Gastrocnemius medialis (tissue), 4 donors: ENCODE results near the gene PLEKHG3.

ENCODE experiments used
- CTCF ChIP-seq, 5 experiments: fragments of 450-650 bp in 3 of 5; fragments of 200-600 bp in 2 of 5; sonication (generic) in 2 of 5; IDR thresholded peaks in 4 of 5; conservative IDR thresholded peaks in 1 of 5; 1 replicate in 4 of 5; 2 replicates in 1 of 5; pipeline ENCODE4 v1.5.1; 2016 to 2019; ENCODE audit warnings: antibody characterized with exemption in 5 of 5, mild to moderate bottlenecking in 3 of 5, moderate library complexity in 3 of 5
- POLR2A ChIP-seq, 2 donors: fragments of 450-650 bp; IDR thresholded peaks; one replicate each; pipeline ENCODE4 v1.6.1; 2017; ENCODE audit warnings: antibody characterized with exemption in 2 of 2, mild to moderate bottlenecking in 2 of 2, moderate library complexity in 2 of 2

DNA sequence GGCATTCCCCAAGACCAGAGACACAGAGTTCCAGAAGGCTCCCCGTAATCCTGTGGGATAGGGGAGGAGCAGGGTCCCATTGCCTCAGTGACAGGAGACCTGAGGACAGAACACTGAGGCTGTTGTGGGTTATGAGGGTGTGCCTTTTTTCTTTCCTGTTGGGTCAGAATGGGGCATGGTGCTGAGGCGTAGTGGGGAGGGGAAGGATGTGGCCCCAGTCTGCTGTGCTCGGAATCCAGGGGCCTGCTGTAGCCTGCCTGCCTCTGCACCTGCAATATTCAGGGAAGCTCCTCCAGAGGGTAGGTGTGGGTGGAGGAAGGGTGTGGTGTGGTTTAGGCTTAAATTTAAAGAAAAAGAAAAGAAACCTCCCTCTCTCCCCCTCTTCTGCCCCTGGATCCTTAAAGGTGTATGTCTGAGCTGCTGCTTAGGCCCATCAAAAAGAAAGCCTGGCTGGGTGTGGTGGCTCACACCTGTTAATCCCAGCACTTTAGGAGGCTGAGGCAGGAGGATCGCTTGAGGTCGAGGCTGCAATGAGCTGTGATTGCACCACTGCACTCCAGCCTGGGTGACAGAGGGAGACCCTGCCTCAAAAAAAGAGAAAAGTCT is 18.7 kb downstream of the PLEKHG3 start:
- TF ChIP-seq POLR2A (IDR thresholded peaks at IDR 0.05) = no peak
- TF ChIP-seq CTCF (IDR thresholded peaks at IDR 0.05 in 4 of 5, conservative IDR thresholded peaks at IDR 0.05 in 1 of 5) = no peak
